Stimulated activated CD4-positive, alpha-beta T cell treated with anti-CD3 and anti-CD28 coated beads, Interleukin-1b, Interleukin-23, amount 100 ng/mL, for 1 hour (primary cell): ENCODE results near the gene MTRF1.
"Not testable (repeated sequence)": the region's sequence is repeated elsewhere in the genome, so short reads cannot be mapped to it uniquely, and the experiment has no call there.

Experiments
- DNase-seq, 2 donors: peaks; one replicate each; pipeline ENCODE4 v3.0.0-alpha.2; 2020; ENCODE audit warnings: low read depth in 2 of 2

The MTRF1 gene

GRCh38 chr13:41282129-41282571 is 18.8 kb upstream of the MTRF1 start:
- DNase-seq = no peak

- not testable (repeated sequence) for DNase-seq
These were observed 15.8 kb upstream of the MTRF1 start for GRCh38 chr13:41279156-41279555.

- no peak for DNase-seq
These were observed 13.4 kb upstream of the MTRF1 start for GRCh38 chr13:41276824-41277223.

DNA sequence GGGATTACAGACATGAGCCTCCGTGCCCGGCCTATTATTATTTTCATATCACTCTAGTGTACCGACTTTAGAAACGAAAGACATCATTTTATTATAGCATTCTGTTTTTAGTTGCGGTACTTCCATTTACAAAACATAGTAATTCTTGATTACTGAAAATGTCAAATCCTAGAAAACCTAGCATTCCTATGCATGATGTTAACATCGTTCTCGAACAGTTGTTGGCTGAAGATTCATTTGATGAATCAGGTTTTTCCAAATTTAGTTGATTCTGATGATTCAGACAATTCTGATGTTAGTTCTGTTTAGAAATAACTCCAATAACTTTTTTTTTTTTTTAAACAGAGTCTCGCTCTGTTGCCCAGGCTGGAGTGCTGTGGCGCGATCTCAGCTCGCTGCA is 11.5 kb upstream of the MTRF1 start:
- DNase-seq = no peak

GRCh38 chr13:41273831-41274441 is 10.6 kb upstream of the MTRF1 start:
- no peak for DNase-seq

GRCh38 chr13:41271456-41272285 is 8.3 kb upstream of the MTRF1 start:
- no peak for DNase-seq

DNA sequence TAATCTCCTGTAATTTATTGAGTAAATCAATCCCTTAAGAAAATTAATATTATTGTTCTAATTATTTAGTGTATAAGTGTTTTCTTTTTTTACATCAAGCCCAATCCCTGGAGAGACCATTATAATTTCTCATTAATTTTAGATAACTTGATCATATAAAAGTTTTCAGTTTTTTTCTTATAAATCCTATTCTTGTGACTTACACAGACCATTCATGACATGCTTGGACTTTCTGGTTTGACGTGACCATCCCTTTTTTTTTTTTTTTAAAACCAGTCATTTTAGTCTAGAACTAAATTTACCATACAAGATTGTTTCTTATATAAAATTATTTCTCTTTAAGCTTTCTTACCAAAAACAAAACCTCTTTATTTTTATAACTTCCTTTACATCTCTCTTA is 5.4 kb upstream of the MTRF1 start:
- no peak for DNase-seq

DNA sequence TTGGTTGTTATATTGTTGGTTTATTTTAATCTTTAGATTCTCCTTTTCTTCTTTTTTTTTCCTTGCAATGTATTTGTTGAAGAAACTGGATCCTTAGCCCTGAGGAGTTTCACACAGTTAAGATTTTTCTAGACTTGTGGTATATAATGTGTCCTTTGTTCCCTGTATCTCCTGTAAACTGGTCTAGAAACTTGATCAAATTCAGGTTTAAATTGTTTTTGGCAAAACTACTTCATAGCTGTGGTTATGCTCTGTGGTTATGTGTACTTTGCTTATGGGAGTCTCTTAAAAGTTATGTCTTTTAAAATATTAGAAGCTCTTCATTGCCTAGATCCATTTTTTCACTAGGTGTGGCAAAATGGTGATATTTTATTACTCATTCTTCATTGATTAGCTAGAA is 3.7 kb upstream of the MTRF1 start:
- DNase-seq = no peak

DNA sequence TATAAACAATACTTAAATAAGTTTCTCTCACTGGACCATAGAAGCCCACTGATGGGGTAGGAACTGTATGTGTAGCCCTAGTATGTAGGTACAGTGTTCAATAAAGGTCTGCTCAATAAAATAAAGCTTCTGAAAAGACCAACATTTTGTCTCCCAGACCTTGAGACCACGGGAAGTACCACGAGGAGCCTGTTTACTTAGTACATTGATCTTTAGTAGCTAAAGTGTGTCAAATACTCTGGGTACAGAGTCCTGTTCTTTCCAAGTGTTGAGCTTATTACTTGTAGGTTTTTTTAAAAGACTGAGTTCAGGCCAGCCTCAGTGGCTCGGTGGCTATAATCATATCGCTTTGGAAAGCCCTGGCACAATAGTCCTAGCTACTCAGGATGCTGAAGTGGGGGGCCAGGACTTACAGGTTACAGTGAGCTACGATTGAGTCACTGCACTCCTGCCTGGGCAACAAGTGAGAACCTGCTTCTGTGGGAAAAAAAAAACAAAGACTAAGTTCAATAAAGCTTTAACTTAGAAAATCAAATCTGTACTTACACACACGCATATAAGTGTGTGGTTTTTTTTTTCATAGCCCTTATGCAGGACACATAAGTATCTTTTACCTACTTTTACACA is 3.4 kb downstream of the MTRF1 start:
- DNase-seq = no peak

GRCh38 chr13:41257535-41257934 is 5.8 kb downstream of the MTRF1 start:
- DNase-seq = no peak

DNA sequence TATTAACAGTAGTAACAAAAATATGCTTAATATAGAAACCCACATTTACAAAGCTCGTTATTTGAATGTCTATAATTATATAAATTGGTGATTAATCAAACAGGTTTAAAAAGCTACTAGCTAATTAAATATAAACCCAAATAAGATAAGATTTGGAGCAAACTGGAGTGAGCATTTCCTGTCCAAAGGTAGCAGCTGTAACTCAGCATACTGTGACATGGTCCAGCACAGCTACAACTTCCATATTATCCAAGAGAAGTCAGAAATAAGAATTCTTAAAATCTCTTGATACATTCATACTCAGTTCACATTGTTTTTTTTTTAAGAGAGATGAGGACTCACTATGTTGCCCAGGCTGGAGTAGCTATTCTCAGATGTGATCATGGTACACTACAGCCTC is 8.5 kb downstream of the MTRF1 start:
- DNase-seq = no peak

DNA sequence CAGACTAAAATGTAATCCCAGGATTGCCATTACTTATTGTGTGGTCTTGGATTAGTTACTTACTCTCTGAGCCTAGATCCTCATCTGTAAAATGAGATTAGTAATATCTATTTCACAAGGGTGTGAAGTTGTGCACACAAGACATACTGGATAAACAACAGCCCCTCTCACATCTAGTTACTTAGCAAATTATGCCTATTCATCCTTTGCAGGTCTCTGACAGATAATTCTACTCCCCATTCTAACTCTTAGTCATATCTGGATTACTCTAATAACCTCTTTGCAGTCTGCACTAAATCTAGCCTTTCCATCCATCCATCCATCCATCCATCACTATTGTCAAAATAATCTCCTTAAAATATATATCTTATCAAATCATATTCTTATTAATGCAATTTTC is 12.4 kb downstream of the MTRF1 start:
- no peak for DNase-seq

- DNase-seq = no peak
These were observed 16.3 kb downstream of the MTRF1 start for GRCh38 chr13:41246969-41247680.

DNA sequence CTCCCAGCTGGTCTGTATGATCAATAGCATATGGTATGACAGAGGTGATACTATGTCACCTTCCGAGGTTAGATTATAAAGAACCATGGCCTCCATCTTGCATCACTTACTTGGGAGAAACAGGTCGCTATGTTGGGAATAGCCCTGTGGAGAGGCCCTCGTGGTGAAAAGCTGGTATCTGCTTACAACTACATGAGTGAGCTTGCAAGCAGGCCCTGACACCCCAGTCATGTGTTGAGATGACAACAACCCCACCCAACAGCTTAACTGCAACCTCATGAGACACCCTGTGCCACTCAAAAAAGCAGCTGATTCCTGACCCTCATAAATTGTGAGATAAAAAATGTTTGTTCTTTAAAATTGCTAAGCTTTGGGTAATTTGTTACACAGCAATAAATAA is 18.8 kb downstream of the MTRF1 start:
- DNase-seq = no peak

DNA sequence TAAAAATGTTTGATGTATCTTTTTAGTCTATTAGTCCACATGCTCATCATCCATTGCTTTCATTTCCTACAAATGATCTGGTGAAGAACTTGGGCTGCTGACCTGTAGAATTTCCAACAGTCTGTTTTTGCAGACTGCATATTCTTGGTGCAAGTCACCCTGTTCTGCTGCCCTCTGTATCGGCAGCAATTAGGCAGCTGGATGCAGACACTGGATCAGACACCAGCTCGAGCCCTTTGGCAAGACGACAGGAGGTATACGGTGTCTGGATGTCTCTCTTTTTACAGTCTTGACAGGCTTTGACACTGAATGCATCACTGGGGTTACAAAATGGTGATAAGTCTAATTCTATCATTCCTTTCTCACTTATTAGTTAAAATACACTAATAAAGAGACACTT is 21.8 kb downstream of the MTRF1 start:
- DNase-seq = no peak

DNA sequence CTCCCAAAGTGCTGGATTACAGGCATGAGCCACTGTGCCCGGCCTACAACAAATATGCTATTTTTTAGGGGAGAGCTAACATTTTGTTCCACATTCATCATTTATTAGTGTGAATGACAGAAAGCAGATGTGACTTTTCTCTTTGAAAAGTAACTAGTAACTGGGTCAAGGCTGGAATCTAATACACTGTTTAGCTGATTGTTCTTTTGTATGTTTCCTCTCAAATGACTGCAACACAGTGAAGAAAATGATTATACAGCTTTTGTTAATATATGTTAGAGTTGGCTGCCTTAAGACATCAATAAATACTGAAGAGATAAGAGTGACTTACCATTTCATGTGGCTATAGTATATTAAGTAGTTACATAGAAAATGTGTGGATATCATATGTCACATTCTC is 27.0 kb downstream of the MTRF1 start:
- DNase-seq = no peak

DNA sequence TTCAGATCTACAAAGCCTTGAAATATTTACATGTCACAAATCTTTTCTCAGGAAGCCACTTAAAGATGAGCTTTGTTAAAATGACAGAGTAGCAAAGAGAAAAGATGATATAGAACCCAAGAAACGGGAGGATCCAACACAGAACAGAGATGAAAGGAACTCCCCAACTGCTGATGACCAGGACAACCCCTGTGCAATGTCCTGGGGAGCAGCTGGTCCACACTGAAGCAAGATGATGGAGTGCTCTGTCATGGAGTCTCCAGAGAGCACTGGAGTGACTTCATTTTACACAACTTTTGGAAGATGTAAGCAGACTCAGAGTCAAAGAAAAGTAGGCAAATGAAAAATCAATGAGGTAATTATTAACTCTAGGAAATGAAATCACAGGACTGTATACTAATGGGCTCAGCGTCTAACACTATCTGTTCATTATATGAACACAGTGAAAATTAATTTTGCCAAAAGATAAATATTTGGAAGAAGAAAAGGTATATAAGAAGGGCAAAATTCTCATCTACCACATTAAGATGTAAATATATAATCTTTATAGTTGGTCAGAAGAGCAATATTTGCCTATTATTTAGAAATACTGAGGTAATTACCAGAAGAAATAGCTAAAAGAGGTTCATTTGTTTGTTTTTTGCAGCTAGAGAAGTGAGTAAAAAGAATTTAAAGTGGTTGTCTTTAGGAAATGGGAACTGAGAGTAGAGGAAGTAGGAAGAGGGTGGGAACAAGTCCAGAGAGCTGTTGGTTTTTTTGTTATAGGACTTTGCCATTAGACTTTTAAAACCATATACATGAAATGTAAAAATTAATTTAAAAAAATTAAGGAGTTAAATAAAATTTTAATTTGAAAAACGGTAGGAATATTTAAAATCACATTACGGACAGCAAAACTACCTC is 30.5 kb downstream of the MTRF1 start:
- DNase-seq = no peak

DNA sequence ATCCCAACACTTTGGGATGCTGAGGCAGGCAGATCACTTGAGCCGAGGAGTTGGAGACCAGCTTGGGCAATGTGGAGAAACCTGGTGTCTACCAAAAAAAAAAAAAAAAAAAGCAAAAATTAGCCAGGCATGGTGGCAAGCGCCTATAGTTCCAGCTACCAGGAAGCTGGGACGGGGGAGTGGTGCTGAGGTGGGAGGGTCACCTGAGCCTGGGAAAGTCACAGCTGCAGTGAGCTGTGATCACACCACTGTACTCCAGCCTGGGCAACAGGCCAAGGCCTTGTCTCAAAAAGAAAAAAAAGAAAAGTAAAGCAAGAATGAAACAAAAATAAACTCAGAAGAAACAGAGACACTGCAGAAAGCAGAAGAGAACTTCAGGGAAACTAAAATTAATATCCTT is 31.6 kb downstream of the MTRF1 start:
- no peak for DNase-seq

DNA sequence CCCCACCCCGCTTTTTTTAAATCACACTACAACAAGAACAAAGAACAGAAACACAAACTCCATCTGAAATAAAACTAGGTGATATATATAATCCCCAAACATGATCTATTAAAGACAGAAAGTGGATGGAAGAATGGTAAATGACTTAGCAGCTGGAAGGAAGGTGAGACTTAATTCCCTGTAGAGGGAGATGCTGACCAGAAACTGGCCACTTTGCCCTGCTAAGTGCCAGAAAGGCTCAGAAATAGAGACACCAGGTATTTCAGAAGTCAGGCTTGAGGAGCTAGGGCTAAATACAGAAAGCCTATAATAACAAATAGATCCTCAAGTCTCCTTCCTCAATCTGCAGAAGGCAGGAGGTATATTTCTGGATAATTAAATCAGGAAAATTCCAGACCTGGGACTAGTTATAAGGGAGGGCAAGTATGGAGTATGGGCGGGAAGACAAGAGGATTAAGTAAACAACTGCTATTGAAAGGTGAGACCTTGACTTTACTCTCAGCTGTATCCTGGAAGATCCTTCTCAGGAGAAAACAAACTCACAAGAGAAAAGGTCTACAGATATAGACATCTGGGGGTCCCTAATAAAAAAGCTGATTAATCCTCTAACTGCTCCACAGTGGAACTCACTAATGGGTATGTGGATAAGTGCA is 32.2 kb downstream of the MTRF1 start:
- DNase-seq = no peak

DNA sequence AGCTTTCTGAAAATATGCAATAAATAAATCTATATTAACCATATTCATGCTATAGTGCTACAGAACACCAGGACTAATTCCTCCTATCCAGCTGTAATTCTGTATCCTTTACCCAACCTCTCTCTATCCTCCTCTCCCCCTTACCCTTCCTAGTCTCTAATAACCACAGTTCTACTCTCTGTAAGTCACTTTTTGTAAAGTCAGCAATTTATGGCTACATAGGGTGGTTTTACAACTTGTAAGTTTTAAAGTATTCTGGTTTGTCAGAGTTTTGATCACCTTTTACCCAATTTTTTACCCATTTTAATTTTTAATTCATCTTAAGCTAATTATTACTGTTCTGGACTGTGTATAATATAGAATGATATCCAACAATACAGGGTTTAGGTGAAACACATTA is 34.0 kb downstream of the MTRF1 start:
- DNase-seq = no peak
